ENCODE measurements around the gene GPER1. TPM values are rescaled to one million over a fixed set of nuclear protein-coding genes. Genes with fewer than 3 reads are reported as not detected.
A peak's percentile ranks its signal among the peaks of the same experiment; 100 is the strongest.

GPER1 gene
- total and polyA plus RNA-seq, 7 experiments from 2014 or later = 0.13 to 1.3 (median 0.34) TPM; not detected in 3

GRCh38 chr7:1055956-1056784 lies 31.7 kb upstream of the GPER1 start:
- Mint-ChIP-seq H3K4me3 (peak overlapping the region; percentile 86 to 99 (median 93)), H3K9me3 (no peaks in the 10 kb centered on the region), H3K27me3 (no peaks in the 10 kb centered on the region), H3K36me3 (peaks cover 0 to 9% (median 0%) of the 10 kb centered on the region in 5 donors), H3K27ac (peak overlapping the region in 6 of 9 donors; percentile 72 to 93 (median 90)), H3K4me1 (peaks cover 17 to 60% (median 36%) of the 10 kb centered on the region in 7 donors)
- H3K36me3 ChIP-seq (ENCODE audit: control insufficient read depth in 2 of 3, insufficient read depth in 3 of 3, low read length in 3 of 3) = peaks cover 0 to 11% (median 0%) of the 10 kb centered on the region in 3 experiments
- no peaks in the 10 kb centered on the region for H3K9me3 ChIP-seq (ENCODE audit: control insufficient read depth in 2 of 3, low read length in 3 of 3)
- peak overlapping the region; percentile 71 for H3K27ac ChIP-seq (ENCODE audit: low read depth, low read length)
- intact Hi-C loops (cut with micrococcal nuclease) = loop anchor here in 1 of 2 donors (1.0 kb wide), 2 partner anchors 12 to 28 kb away; partner anchors contain the start of gene GPR146
- no peaks in the 10 kb centered on the region for H3K27me3 ChIP-seq (ENCODE audit: control insufficient read depth in 2 of 2, insufficient read depth in 2 of 2, low read length in 2 of 2)
- peaks cover 0 to 25% of the 10 kb centered on the region in 2 donors for H3K4me1 ChIP-seq (ENCODE audit: control insufficient read depth in 2 of 2, insufficient read depth in 2 of 2, low read length in 2 of 2)
- POLR2A ChIA-PET = interaction anchor here (1.0 to 4.1 kb wide), 5 partner anchors 9 to 81 kb away, joined by 3 to 52 read pairs (median 13); partner anchors contain the start of genes COX19 and GPR146
- ATAC-seq (no peak), DNase-seq (no peak)
- CTCF ChIA-PET = interaction anchor here (1.3 to 4.8 kb wide), 4 partner anchors 9 to 63 kb away, joined by 6 to 42 read pairs (median 13); partner anchors contain the start of gene GPR146
- H3K4me3 ChIP-seq (ENCODE audit: low read length) = peak overlapping the region; percentile 68

DNA sequence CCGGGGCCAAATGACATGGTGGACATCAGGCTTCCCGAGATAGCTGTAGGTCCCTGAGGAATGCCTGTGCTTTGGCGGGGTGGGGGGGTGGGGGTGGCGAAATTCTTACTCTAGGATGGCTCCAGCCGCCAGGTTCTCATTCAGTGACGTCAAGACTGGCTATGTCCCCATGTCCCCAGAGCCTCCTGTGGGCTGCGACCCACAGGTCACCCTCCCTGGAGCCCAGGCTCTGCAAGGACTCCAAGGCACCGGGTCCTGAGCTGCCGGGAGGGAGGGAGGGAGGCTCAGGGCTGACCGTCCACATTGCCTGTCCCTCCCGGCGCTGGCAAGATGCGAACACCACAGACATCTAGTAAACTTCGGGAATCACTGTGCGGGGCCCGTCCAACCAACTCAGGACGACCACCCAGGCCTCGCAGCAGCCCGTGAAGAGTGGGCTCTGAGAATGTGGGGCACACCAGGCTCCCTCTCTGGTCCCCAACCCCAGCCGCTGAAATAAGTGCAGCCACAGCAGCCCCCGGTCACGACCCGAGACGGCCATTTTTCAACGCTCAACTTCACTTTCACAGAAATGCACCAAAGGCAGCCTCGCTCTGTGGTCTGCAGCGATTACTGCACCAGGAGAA lies 31.0 kb upstream of the GPER1 start:
- intact Hi-C loops (cut with micrococcal nuclease) = no loop called here
- Histone ChIP-seq H3K9me3 (ENCODE audit: control insufficient read depth in 2 of 3, low read length in 3 of 3) (no peaks in the 10 kb centered on the region), H3K27ac (ENCODE audit: low read depth, low read length) (no peak overlapping the region), H3K4me1 (ENCODE audit: control insufficient read depth in 2 of 2, insufficient read depth in 2 of 2, low read length in 2 of 2) (peaks cover 0 to 25% of the 10 kb centered on the region in 2 donors), H3K4me3 (ENCODE audit: low read length) (no peak overlapping the region), H3K27me3 (ENCODE audit: control insufficient read depth in 2 of 2, insufficient read depth in 2 of 2, low read length in 2 of 2) (no peaks in the 10 kb centered on the region), H3K36me3 (ENCODE audit: control insufficient read depth in 2 of 3, insufficient read depth in 3 of 3, low read length in 3 of 3) (peaks cover 0 to 11% (median 0%) of the 10 kb centered on the region in 3 experiments)
- no peak for ATAC-seq
- peaks cover 0 to 9% (median 0%) of the 10 kb centered on the region in 5 donors for H3K36me3 Mint-ChIP-seq
- CTCF ChIA-PET = interaction anchor here (0.6 to 1.3 kb wide), 2 partner anchors 64 to 74 kb away, joined by 4 to 6 read pairs; no protein-coding TSS in a partner anchor
- H3K4me1 Mint-ChIP-seq = peaks cover 14 to 59% (median 32%) of the 10 kb centered on the region in 7 donors
- H3K4me3 Mint-ChIP-seq = peak overlapping the region in 7 of 10 donors; percentile 14 to 99 (median 96)
- POLR2A ChIA-PET = interaction anchor here (1.6 to 4.1 kb wide), 3 partner anchors 9 to 82 kb away, joined by 5 to 52 read pairs (median 10); partner anchors contain the start of genes COX19 and GPR146
- peaks cover 0 to under 1% (median 0%) of the 10 kb centered on the region in 5 donors for H3K27me3 Mint-ChIP-seq
- peak overlapping the region in 1 of 9 donors; percentile 72 for H3K27ac Mint-ChIP-seq
- H3K9me3 Mint-ChIP-seq = peaks cover 0 to 1% (median 0%) of the 10 kb centered on the region in 11 donors
- DNase-seq = no peak

- intact Hi-C loops (cut with micrococcal nuclease) = no loop called here
- ChIA-PET CTCF (interaction anchor here (0.6 to 1.7 kb wide), 3 partner anchors 65 to 75 kb away, joined by 4 to 8 read pairs (median 6); no protein-coding TSS in a partner anchor), POLR2A (interaction anchor here (1.2 to 2.3 kb wide), 3 partner anchors 10 to 83 kb away, joined by 5 to 10 read pairs (median 5); partner anchors contain the start of genes COX19 and GPR146)
- H3K9me3 ChIP-seq (ENCODE audit: control insufficient read depth in 2 of 3, low read length in 3 of 3) = no peaks in the 10 kb centered on the region
- no peak overlapping the region for H3K27ac ChIP-seq (ENCODE audit: low read depth, low read length)
- peaks cover 0 to 25% of the 10 kb centered on the region in 2 donors for H3K4me1 ChIP-seq (ENCODE audit: control insufficient read depth in 2 of 2, insufficient read depth in 2 of 2, low read length in 2 of 2)
- H3K27me3 ChIP-seq (ENCODE audit: control insufficient read depth in 2 of 2, insufficient read depth in 2 of 2, low read length in 2 of 2) = no peaks in the 10 kb centered on the region
- H3K4me3 ChIP-seq (ENCODE audit: low read length) = no peak overlapping the region
- Mint-ChIP-seq H3K27me3 (peaks cover 0 to 3% (median 0%) of the 10 kb centered on the region in 5 donors), H3K4me3 (peak overlapping the region in 6 of 10 donors; percentile 9 to 99 (median 63)), H3K27ac (no peak overlapping the region), H3K9me3 (peaks cover 0 to 1% (median 0%) of the 10 kb centered on the region in 11 donors), H3K4me1 (peaks cover 19 to 56% (median 27%) of the 10 kb centered on the region in 7 donors), H3K36me3 (peaks cover 0 to 9% (median 0%) of the 10 kb centered on the region in 5 donors)
- DNase-seq (no peak), ATAC-seq (no peak)
- H3K36me3 ChIP-seq (ENCODE audit: control insufficient read depth in 2 of 3, insufficient read depth in 3 of 3, low read length in 3 of 3) = peaks cover 0 to 11% (median 0%) of the 10 kb centered on the region in 3 experiments
Measured at GRCh38 chr7:1057416-1058291, 30.3 kb upstream of the GPER1 start.

GRCh38 chr7:1058311-1058710 lies 29.6 kb upstream of the GPER1 start:
- H3K27me3 Mint-ChIP-seq = peaks cover 0 to 3% (median 0%) of the 10 kb centered on the region in 5 donors
- Histone ChIP-seq H3K27ac (ENCODE audit: low read depth, low read length) (no peak overlapping the region), H3K27me3 (ENCODE audit: control insufficient read depth in 2 of 2, insufficient read depth in 2 of 2, low read length in 2 of 2) (no peaks in the 10 kb centered on the region), H3K36me3 (ENCODE audit: control insufficient read depth in 2 of 3, insufficient read depth in 3 of 3, low read length in 3 of 3) (peaks cover 0 to 11% (median 0%) of the 10 kb centered on the region in 3 experiments), H3K4me3 (ENCODE audit: low read length) (no peak overlapping the region), H3K4me1 (ENCODE audit: control insufficient read depth in 2 of 2, insufficient read depth in 2 of 2, low read length in 2 of 2) (peaks cover 0 to 25% of the 10 kb centered on the region in 2 donors), H3K9me3 (ENCODE audit: control insufficient read depth in 2 of 3, low read length in 3 of 3) (no peaks in the 10 kb centered on the region)
- no peak for DNase-seq
- H3K27ac Mint-ChIP-seq = no peak overlapping the region
- intact Hi-C loops (cut with micrococcal nuclease) = no loop called here
- no peak for ATAC-seq
- H3K36me3 Mint-ChIP-seq = peaks cover 0 to 9% (median 0%) of the 10 kb centered on the region in 5 donors
- H3K9me3 Mint-ChIP-seq = peaks cover 0 to 1% (median 0%) of the 10 kb centered on the region in 11 donors
- H3K4me1 Mint-ChIP-seq = peaks cover 19 to 58% (median 27%) of the 10 kb centered on the region in 7 donors
- H3K4me3 Mint-ChIP-seq = peak overlapping the region in 6 of 10 donors; percentile 14 to 57 (median 34)
- ChIA-PET CTCF (interaction anchor here (0.7 to 1.7 kb wide), 2 partner anchors 40 to 65 kb away, joined by 3 to 8 read pairs; no protein-coding TSS in a partner anchor), POLR2A (interaction anchor here (0.9 to 2.3 kb wide), 5 partner anchors 11 to 83 kb away, joined by 4 to 10 read pairs (median 5); partner anchors contain the start of genes COX19 and GPR146)

DNA sequence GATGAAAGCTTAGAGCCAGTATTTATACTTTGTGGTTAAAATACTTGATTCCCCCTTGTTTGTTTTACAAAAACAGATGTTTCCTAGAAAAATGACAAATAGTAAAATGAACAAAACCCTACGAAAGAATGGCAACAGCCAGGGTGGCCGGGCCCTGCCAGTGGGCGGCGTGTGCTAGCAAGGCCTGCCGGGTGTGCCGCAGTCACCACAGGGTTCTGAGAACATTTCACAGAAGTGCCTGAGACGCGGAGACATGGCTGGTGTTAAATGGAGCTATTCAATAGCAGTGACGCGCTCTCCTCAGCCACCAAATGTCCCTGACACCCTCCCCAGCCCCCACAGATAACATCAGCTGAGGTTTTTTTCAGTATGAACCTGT lies 29.1 kb upstream of the GPER1 start:
- Mint-ChIP-seq H3K9me3 (peaks cover 0 to 1% (median 0%) of the 10 kb centered on the region in 11 donors), H3K27me3 (peaks cover 0 to 3% (median 0%) of the 10 kb centered on the region in 5 donors), H3K4me3 (peak overlapping the region in 4 of 10 donors; percentile 14 to 53 (median 25)), H3K27ac (peak overlapping the region in 4 of 9 donors; percentile 12 to 63 (median 47)), H3K36me3 (peaks cover 0 to 9% (median 0%) of the 10 kb centered on the region in 5 donors), H3K4me1 (peaks cover 19 to 58% (median 26%) of the 10 kb centered on the region in 7 donors)
- ATAC-seq (peak; percentile 20), DNase-seq (no peak)
- no peaks in the 10 kb centered on the region for H3K27me3 ChIP-seq (ENCODE audit: control insufficient read depth in 2 of 2, insufficient read depth in 2 of 2, low read length in 2 of 2)
- CTCF ChIA-PET = interaction anchor here (0.7 to 1.7 kb wide), 2 partner anchors 40 to 66 kb away, joined by 3 to 8 read pairs; no protein-coding TSS in a partner anchor
- intact Hi-C loops (cut with micrococcal nuclease) = no loop called here
- peaks cover 0 to 11% (median 0%) of the 10 kb centered on the region in 3 experiments for H3K36me3 ChIP-seq (ENCODE audit: control insufficient read depth in 2 of 3, insufficient read depth in 3 of 3, low read length in 3 of 3)
- no peak overlapping the region for H3K27ac ChIP-seq (ENCODE audit: low read depth, low read length)
- POLR2A ChIA-PET = interaction anchor here (0.9 to 2.3 kb wide), 4 partner anchors 11 to 84 kb away, joined by 4 to 10 read pairs (median 5); partner anchors contain the start of genes COX19 and GPR146
- H3K9me3 ChIP-seq (ENCODE audit: control insufficient read depth in 2 of 3, low read length in 3 of 3) = no peaks in the 10 kb centered on the region
- no peak overlapping the region for H3K4me3 ChIP-seq (ENCODE audit: low read length)
- peaks cover 0 to 24% of the 10 kb centered on the region in 2 donors for H3K4me1 ChIP-seq (ENCODE audit: control insufficient read depth in 2 of 2, insufficient read depth in 2 of 2, low read length in 2 of 2)
